Measurements from ENCODE around the gene FADS1. TPM values are rescaled to one million over a fixed set of nuclear protein-coding genes. Genes with fewer than 3 reads are reported as not detected.
A peak's percentile ranks its signal among the peaks of the same experiment; 100 is the strongest.

FADS1 gene
- total RNA-seq, 4 donors from 2014 or later, result 2.1 to 8.3 (median 7.1) TPM

GRCh38 chr11:61851113-61851899, 34.5 kb upstream of the FADS1 start:
- DNase-seq, result no peak
- H3K27ac ChIP-seq, result peak overlapping the region in 1 of 4 donors; percentile 17
- H3K4me1 ChIP-seq, result no peaks in the 10 kb centered on the region
- 88 to 89% methylated on average over 10 to 14 of the region's 24 CpGs for WGBS, 2 donors
- H3K9me3 ChIP-seq, result no peaks in the 10 kb centered on the region
- intact Hi-C loops (cut with DNase I), result no loop called here
- no peaks in the 10 kb centered on the region for H3K27me3 ChIP-seq
- peaks cover 0 to 49% (median 0%) of the 10 kb centered on the region in 3 donors for H3K36me3 ChIP-seq
- H3K4me3 ChIP-seq, result no peak overlapping the region
- no peak for TF ChIP-seq CTCF (IDR thresholded peaks at IDR 0.05)
- TF ChIP-seq POLR2A (IDR thresholded peaks at IDR 0.05), result no peak

GRCh38 chr11:61850687-61851086, 33.9 kb upstream of the FADS1 start:
- Histone ChIP-seq H3K36me3 (peaks cover 0 to 49% (median 0%) of the 10 kb centered on the region in 3 donors), H3K4me1 (no peaks in the 10 kb centered on the region), H3K27me3 (no peaks in the 10 kb centered on the region), H3K4me3 (no peak overlapping the region), H3K9me3 (no peaks in the 10 kb centered on the region), H3K27ac (peak overlapping the region in 1 of 4 donors; percentile 17)
- 71 to 75% methylated on average over 5 to 7 of the region's 7 CpGs for WGBS, 2 donors
- DNase-seq, result no peak
- intact Hi-C loops (cut with DNase I), result no loop called here
- TF ChIP-seq CTCF (IDR thresholded peaks at IDR 0.05) (no peak), POLR2A (IDR thresholded peaks at IDR 0.05) (no peak)

GRCh38 chr11:61848631-61849030, 31.8 kb upstream of the FADS1 start:
- no peak for DNase-seq
- H3K9me3 ChIP-seq, result no peaks in the 10 kb centered on the region
- H3K4me1 ChIP-seq, result no peaks in the 10 kb centered on the region
- H3K27ac ChIP-seq, result no peak overlapping the region
- no peaks in the 10 kb centered on the region for H3K27me3 ChIP-seq
- H3K4me3 ChIP-seq, result no peak overlapping the region
- intact Hi-C loops (cut with DNase I), result no loop called here
- TF ChIP-seq CTCF (IDR thresholded peaks at IDR 0.05), result no peak
- no peak for TF ChIP-seq POLR2A (IDR thresholded peaks at IDR 0.05)
- H3K36me3 ChIP-seq, result peaks cover 0 to 60% (median 0%) of the 10 kb centered on the region in 3 donors
- 79 to 85% methylated on average over 9 of the region's 9 CpGs for WGBS, 2 donors

GRCh38 chr11:61847914-61848581, 31.2 kb upstream of the FADS1 start:
- 91 to 92% methylated on average over 7 to 17 of the region's 18 CpGs for WGBS, 2 donors
- no peak overlapping the region for H3K27ac ChIP-seq
- intact Hi-C loops (cut with DNase I), result no loop called here

More at GRCh38 chr11:61847914-61848581, 31.2 kb upstream of the FADS1 start:
- H3K9me3 ChIP-seq, result no peaks in the 10 kb centered on the region
- H3K36me3 ChIP-seq, result peaks cover 0 to 65% (median 0%) of the 10 kb centered on the region in 3 donors
- TF ChIP-seq POLR2A (IDR thresholded peaks at IDR 0.05) (no peak), CTCF (IDR thresholded peaks at IDR 0.05) (no peak)
- DNase-seq, result no peak
- H3K4me3 ChIP-seq, result no peak overlapping the region
- no peaks in the 10 kb centered on the region for H3K4me1 ChIP-seq
- H3K27me3 ChIP-seq, result no peaks in the 10 kb centered on the region

All from esophagus squamous epithelium (tissue), 5 donors.